NCI-H2107 treated with DMSO at 0.1 percent for 48 hours (cell line): Measurements from ENCODE around the gene RPS8.
"Not testable (repeated sequence)": the region's sequence is repeated elsewhere in the genome, so short reads cannot be mapped to it uniquely, and the experiment has no call there.

Experiments
- DNase-seq: peaks from one replicate; lab custom pipeline; 2025; ENCODE audit not compliant: unreplicated experiment; lab: John Stamatoyannopoulos, UW

The RPS8 gene

GRCh38 chr1:44802306-44803061 lies 27.1 kb downstream of the RPS8 start:
- no peak for DNase-seq

GRCh38 chr1:44803062-44803311 lies 27.6 kb downstream of the RPS8 start:
- DNase-seq = no peak

GRCh38 chr1:44803312-44804095 lies 28.2 kb downstream of the RPS8 start:
- DNase-seq = no peak

- no peak for DNase-seq
These were observed 30.1 kb downstream of the RPS8 start for GRCh38 chr1:44805311-44806024.

- no peak for DNase-seq
These were observed 30.8 kb downstream of the RPS8 start for GRCh38 chr1:44806025-44806703.

GRCh38 chr1:44806704-44807363 lies 31.5 kb downstream of the RPS8 start, which contains the start of gene DYNLT4:
DYNLT4 (minus strand) TSS chr1:44807351; CDS start chr1:44806668, 683 bp downstream.
- no peak for DNase-seq

GRCh38 chr1:44807364-44808062 lies 32.2 kb downstream of the RPS8 start:
- DNase-seq = no peak

GRCh38 chr1:44808063-44808937 lies 33.0 kb downstream of the RPS8 start, which contains the start of gene BTBD19:
BTBD19 (plus strand) TSS chr1:44808523; CDS start chr1:44808821, 298 bp downstream.
- DNase-seq = no peak

GRCh38 chr1:44808938-44809917 lies 33.9 kb downstream of the RPS8 start:
- DNase-seq = no peak

- DNase-seq = no peak
These were observed 34.9 kb downstream of the RPS8 start for GRCh38 chr1:44810101-44810761.

- DNase-seq = not testable (repeated sequence)
These were observed 35.4 kb downstream of the RPS8 start for GRCh38 chr1:44810762-44811105.

GRCh38 chr1:44811234-44811633 lies 35.9 kb downstream of the RPS8 start:
- DNase-seq = no peak

- DNase-seq = no peak
These were observed 37.6 kb downstream of the RPS8 start for GRCh38 chr1:44812822-44813543.

GRCh38 chr1:44815926-44816325 lies 40.6 kb downstream of the RPS8 start:
- not testable (repeated sequence) for DNase-seq

- DNase-seq = no peak
These were observed 42.0 kb downstream of the RPS8 start for GRCh38 chr1:44817307-44817706.

- DNase-seq = no peak
These were observed 42.6 kb downstream of the RPS8 start for GRCh38 chr1:44817771-44818495.
